GM19238 (cell line): ENCODE data around the gene ZEB2.

Source experiments
- DNase-seq: peaks from one replicate; pipeline ENCODE4 v3.0.0; 2011; ENCODE audit warnings: low spot score; ENCODE audit not compliant: insufficient read length

Gene ZEB2

GRCh38 chr2:144453486-144454158 lies 66.3 kb downstream of the ZEB2 start:
- no peak for DNase-seq

GRCh38 chr2:144452989-144453336 lies 67.0 kb downstream of the ZEB2 start:
- DNase-seq, result no peak

- DNase-seq, result no peak
Measured at GRCh38 chr2:144452169-144452988, 67.5 kb downstream of the ZEB2 start.

- DNase-seq, result no peak
Measured at GRCh38 chr2:144451443-144451842, 68.5 kb downstream of the ZEB2 start.

GRCh38 chr2:144449028-144449406 lies 70.9 kb downstream of the ZEB2 start:
- no peak for DNase-seq

GRCh38 chr2:144448389-144449027 lies 71.4 kb downstream of the ZEB2 start:
- DNase-seq, result no peak

GRCh38 chr2:144447535-144447934 lies 72.4 kb downstream of the ZEB2 start:
- no peak for DNase-seq

GRCh38 chr2:144446136-144446535 lies 73.8 kb downstream of the ZEB2 start:
- no peak for DNase-seq

GRCh38 chr2:144445196-144445595 lies 74.7 kb downstream of the ZEB2 start:
- DNase-seq, result no peak

- DNase-seq, result no peak
Measured at GRCh38 chr2:144443837-144444817, 75.8 kb downstream of the ZEB2 start.

- no peak for DNase-seq
Measured at GRCh38 chr2:144441711-144442141, 78.2 kb downstream of the ZEB2 start.

GRCh38 chr2:144439993-144440392 lies 79.9 kb downstream of the ZEB2 start:
- no peak for DNase-seq

GRCh38 chr2:144438801-144439631 lies 80.9 kb downstream of the ZEB2 start:
- DNase-seq, result no peak

- no peak for DNase-seq
Measured at GRCh38 chr2:144437636-144438035, 82.3 kb downstream of the ZEB2 start.

GRCh38 chr2:144434425-144435222 lies 85.3 kb downstream of the ZEB2 start:
- no peak for DNase-seq

GRCh38 chr2:144432921-144433320 lies 87.0 kb downstream of the ZEB2 start:
- no peak for DNase-seq

GRCh38 chr2:144431998-144432397 lies 87.9 kb downstream of the ZEB2 start:
- no peak for DNase-seq

- DNase-seq, result no peak
Measured at GRCh38 chr2:144431392-144431783, 88.5 kb downstream of the ZEB2 start.

GRCh38 chr2:144430722-144431391 lies 89.1 kb downstream of the ZEB2 start:
- no peak for DNase-seq
